Mucosa of rectum (tissue), 2 donors: ENCODE measurements around the gene TGM2.
A peak's percentile ranks its signal among the peaks of the same experiment; 100 is the strongest.

Experiments used
- H3K27ac ChIP-seq, 2 donors: one replicate each; pipeline ENCODE4 v1.7.0; 2013; ENCODE audit warnings: inconsistent platforms in 2 of 2, low read depth in 2 of 2, low read length in 2 of 2
- H3K27me3 ChIP-seq, 2 donors: one replicate each; pipeline ENCODE4 v1.7.0; 2013; ENCODE audit warnings: low read length in 2 of 2; ENCODE audit not compliant: control insufficient read depth in 2 of 2, insufficient read depth in 2 of 2
- H3K36me3 ChIP-seq, 2 donors: one replicate each; pipeline ENCODE4 v1.7.0; 2013; ENCODE audit warnings: low read length in 2 of 2; ENCODE audit not compliant: control insufficient read depth in 2 of 2, insufficient read depth in 2 of 2
- H3K4me1 ChIP-seq, 2 donors: one replicate each; pipeline ENCODE4 v1.7.0; 2013; ENCODE audit warnings: low read length in 2 of 2, mild to moderate bottlenecking in 1 of 2; ENCODE audit not compliant: control insufficient read depth in 2 of 2, insufficient read depth in 2 of 2
- H3K4me3 ChIP-seq, 2 donors: one replicate each; pipeline ENCODE4 v1.7.0; 2013; ENCODE audit warnings: low read length in 2 of 2
- H3K9ac ChIP-seq, 2 donors: one replicate each; pipeline ENCODE4 v1.7.0; 2013; ENCODE audit warnings: low read length in 2 of 2, low read depth in 1 of 2, mild to moderate bottlenecking in 1 of 2
- H3K9me3 ChIP-seq, 2 donors: one replicate each; pipeline ENCODE4 v1.7.0; 2013; ENCODE audit warnings: low read length in 2 of 2; ENCODE audit not compliant: control insufficient read depth in 2 of 2
- donor health status: healthy.
- donor health status: Normal muscosa, but diverticular disease.

Gene TGM2

DNA sequence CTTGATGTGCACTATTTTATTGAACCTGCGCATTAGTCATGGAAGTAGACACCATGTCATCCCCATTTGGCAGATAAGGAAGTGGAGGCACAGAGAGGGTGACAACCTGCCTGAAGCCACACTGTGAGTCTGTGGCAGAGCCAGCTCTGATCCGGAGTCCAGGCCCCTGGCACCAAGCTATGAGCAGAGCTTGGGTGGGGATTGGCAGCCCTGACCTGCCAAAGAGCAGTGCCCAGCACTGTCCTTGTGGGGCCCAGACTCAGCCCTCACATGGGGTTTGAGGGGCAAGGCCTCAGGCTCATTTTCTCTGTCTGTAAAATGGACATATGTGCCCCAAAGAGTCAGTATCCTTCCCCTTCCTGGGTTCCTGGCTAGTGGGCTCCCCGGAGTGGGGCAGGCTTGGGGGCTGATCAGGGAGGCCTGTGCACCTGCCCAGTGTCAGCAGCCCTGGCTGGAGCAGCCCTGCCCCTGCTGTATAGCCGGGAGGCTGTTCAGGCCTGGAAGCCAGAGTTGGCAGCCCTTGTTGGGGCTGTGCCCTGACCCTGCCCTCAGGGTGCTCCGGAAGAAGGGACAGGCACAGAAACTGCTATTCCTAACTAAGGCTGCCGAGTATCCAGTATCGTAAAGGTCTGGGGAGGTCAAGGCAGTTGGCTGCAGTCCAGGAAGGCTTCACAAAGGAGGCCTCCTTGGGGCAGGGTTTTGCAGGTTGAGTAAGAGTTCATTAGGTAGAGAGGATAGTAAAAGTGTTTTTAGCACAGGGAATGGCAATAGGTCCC is 38.7 kb downstream of the TGM2 start:
- Histone ChIP-seq H3K9ac (no peak overlapping the region), H3K9me3 (no peaks in the 10 kb centered on the region), H3K27ac (peak overlapping the region in 1 of 2 donors; percentile 38), H3K4me3 (no peak overlapping the region), H3K4me1 (peaks cover 6 to 8% of the 10 kb centered on the region in 2 donors), H3K27me3 (no peaks in the 10 kb centered on the region), H3K36me3 (no peaks in the 10 kb centered on the region)

DNA sequence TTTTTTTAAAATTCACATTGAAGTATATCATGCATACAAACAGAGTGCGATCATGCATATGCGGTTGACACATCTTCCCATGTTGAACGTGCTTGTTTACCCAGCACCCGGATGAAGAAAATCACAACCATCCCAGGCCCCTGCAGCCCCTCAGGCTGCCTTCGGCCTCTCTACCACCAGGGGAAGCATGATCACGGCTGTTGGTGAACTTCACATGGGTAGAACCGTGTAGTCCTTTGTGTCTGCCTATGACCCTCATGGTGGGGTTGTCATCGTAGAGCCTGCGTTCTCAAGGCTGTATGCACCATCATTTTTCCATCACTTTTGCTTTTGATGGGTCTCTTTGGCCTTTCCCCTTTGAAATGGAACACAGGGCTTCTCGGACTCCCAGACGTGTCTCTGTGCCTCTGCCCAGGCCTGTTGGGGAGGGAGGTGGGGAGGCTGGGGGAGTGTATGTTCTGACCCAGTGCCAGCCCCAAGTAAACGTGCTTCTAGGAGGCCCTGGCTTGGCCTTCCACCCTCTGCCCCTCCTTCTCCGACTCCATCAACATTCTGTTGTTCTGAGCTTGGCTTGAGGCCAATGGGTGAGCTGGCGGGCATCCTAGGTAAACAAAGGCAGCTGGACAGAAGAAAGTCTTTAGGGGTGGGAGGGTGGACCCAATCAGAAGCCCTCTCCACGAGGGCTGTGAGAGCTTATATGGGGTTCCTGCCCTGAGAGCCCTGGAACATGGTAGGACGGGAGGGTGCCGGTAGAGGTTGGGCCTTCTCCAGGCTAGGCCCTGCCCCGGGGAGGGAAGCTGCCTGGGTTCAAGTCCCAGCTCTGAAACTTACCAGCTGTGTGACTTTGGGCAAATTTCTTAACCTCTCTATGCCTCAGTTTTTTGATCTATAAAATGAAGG is 39.7 kb downstream of the TGM2 start:
- Histone ChIP-seq H3K4me1 (peaks cover 6 to 8% of the 10 kb centered on the region in 2 donors), H3K9ac (no peak overlapping the region), H3K27ac (peak overlapping the region in 1 of 2 donors; percentile 38)

DNA sequence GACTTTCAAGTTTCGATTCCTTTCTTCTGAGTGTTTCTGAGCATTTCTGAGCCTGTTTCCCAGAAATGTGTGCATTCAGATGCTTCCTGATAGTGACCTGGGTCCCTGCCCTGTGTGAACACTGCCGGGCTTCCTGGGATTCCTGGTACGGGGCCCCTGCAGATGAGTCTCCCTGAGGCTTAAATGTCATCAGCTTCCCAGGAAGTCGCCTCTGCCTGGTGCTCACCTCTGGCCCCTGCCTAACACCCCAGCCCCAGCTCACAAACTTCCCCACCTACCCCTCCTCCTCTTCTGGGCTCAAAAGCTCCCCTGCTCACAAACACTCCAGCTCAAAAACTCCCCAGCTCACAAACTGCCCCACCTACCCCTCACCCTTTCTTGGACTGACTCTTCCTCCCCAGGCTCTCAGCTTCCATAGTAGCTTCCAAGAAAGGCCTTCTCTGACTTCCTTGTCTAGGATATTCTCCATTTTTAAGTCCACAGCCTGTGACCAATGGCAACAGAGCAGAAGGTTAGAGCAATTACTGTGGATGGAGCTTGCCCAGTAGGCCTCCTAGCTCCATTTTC is 42.0 kb downstream of the TGM2 start:
- H3K4me3 ChIP-seq, result no peak overlapping the region
- H3K4me1 ChIP-seq, result peaks cover 6 to 8% of the 10 kb centered on the region in 2 donors
- peak overlapping the region in 1 of 2 donors; percentile 25 for H3K27ac ChIP-seq
- no peak overlapping the region for H3K9ac ChIP-seq
- no peaks in the 10 kb centered on the region for H3K36me3 ChIP-seq
- no peaks in the 10 kb centered on the region for H3K9me3 ChIP-seq
- no peaks in the 10 kb centered on the region for H3K27me3 ChIP-seq

More for the DNA sequence above, 39.7 kb downstream of the TGM2 start:
- Histone ChIP-seq H3K9me3 (no peaks in the 10 kb centered on the region), H3K36me3 (no peaks in the 10 kb centered on the region), H3K27me3 (no peaks in the 10 kb centered on the region), H3K4me3 (no peak overlapping the region)

DNA sequence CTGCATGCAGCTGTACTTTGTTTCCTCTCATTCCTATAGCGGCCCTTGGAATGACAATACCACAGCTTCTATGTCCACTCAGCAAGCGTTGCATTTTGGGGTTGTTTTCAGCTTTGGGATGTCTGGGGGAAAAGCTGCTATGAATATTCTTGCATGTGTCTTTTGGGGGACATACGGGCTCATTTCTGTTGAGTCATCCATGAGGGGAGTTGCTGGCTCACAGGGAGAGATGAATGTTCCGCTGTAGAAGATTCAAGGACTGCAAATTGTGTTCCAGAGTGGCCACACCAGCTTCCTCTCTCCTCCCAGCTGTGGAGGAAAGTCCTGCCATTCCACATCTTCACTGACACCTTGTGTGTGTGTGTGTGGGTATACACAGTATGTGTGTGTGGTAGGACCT is 43.3 kb downstream of the TGM2 start:
- H3K36me3 ChIP-seq, result no peaks in the 10 kb centered on the region
- H3K9ac ChIP-seq, result no peak overlapping the region
- peaks cover 6 to 8% of the 10 kb centered on the region in 2 donors for H3K4me1 ChIP-seq
- H3K4me3 ChIP-seq, result no peak overlapping the region
- no peaks in the 10 kb centered on the region for H3K9me3 ChIP-seq
- H3K27me3 ChIP-seq, result no peaks in the 10 kb centered on the region
- no peak overlapping the region for H3K27ac ChIP-seq

DNA sequence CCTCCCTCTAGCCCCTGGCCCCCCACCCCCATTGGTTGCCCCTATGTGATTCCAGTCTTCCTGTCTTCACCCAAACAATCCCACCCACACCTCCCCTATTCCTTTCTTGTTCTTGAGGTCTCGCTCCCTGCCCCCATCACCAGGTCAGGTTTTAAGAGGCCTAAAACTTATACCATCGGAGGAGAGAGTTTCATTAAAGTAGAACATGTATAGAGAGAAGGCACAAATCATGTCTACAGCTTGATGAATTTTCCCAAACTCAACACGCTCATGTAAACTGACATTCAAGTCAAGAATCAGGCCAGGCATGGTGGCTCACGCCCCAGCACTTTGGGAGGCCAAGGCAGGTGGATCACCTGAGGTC is 44.5 kb downstream of the TGM2 start:
- Histone ChIP-seq H3K9me3 (no peaks in the 10 kb centered on the region), H3K27ac (no peak overlapping the region), H3K9ac (no peak overlapping the region), H3K27me3 (no peaks in the 10 kb centered on the region), H3K4me3 (no peak overlapping the region), H3K36me3 (no peaks in the 10 kb centered on the region), H3K4me1 (peaks cover 1 to 6% of the 10 kb centered on the region in 2 donors)

DNA sequence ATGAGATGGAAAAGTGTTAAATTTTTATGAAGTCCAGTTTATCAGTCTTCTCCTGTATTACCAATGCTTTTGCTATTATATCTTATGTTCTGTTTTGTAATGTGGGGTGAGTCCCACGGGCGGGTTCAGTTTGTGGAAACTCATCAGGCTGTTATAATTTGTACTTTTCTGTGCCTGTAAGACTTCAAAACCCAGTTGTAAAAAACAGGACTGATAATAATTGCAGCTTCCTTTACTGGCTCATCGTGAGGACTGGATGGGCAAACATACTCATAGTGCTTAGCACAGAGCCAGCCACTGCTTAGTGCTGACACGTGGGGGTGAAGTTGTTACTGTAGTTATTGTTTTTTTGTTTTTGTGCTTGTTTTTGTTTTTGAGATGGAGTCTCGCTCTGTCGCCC is 45.6 kb downstream of the TGM2 start:
- Histone ChIP-seq H3K4me1 (no peaks in the 10 kb centered on the region), H3K36me3 (no peaks in the 10 kb centered on the region), H3K9ac (no peak overlapping the region), H3K27ac (no peak overlapping the region), H3K4me3 (no peak overlapping the region), H3K27me3 (no peaks in the 10 kb centered on the region), H3K9me3 (no peaks in the 10 kb centered on the region)

DNA sequence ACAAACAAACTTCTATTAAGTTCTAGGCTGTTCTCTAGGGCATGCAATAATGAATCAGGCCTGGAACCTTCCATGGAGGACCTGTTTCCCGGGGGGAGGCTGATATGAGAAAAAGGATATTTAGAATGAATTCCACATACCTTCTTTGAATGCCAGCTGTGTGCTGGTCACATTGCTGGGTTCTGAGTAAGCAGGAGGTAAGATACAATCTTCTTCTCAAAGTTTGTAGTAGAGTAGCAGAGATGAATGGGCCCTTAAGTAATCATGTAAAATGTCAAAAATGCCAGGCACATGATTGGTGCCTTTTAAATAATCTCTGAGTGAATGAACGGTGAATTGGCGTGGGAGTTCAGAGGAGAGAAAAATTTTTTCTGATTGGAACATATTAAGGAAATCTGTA is 47.4 kb downstream of the TGM2 start:
- no peaks in the 10 kb centered on the region for H3K9me3 ChIP-seq
- H3K4me1 ChIP-seq, result peaks cover 0 to 3% of the 10 kb centered on the region in 2 donors
- no peak overlapping the region for H3K4me3 ChIP-seq
- no peaks in the 10 kb centered on the region for H3K36me3 ChIP-seq
- no peak overlapping the region for H3K27ac ChIP-seq
- peaks cover 0 to 2% of the 10 kb centered on the region in 2 donors for H3K27me3 ChIP-seq
- no peak overlapping the region for H3K9ac ChIP-seq

DNA sequence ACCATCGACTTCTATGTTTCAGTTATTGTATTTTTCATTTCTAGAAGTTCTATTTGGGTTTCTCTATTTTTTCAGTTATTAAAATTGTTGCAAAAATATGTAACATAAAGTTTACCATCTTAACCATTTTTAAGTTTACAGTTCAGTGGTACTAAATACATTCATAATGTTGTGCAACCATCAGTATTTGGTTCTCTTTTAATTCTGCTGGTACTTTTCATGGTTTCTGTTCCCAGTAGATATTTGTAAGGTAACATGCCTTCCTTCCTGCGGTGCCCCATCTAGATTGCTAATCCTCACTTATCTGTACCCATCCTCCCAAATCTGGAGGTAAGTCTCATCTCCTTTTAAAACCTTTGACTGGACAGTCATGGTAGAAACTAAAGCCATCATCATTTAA is 47.9 kb downstream of the TGM2 start:
- no peak overlapping the region for H3K9ac ChIP-seq
- peaks cover 0 to 2% of the 10 kb centered on the region in 2 donors for H3K27me3 ChIP-seq
- H3K36me3 ChIP-seq, result no peaks in the 10 kb centered on the region
- no peaks in the 10 kb centered on the region for H3K9me3 ChIP-seq
- H3K4me1 ChIP-seq, result peaks cover 0 to 3% of the 10 kb centered on the region in 2 donors
- H3K4me3 ChIP-seq, result no peak overlapping the region
- H3K27ac ChIP-seq, result no peak overlapping the region

DNA sequence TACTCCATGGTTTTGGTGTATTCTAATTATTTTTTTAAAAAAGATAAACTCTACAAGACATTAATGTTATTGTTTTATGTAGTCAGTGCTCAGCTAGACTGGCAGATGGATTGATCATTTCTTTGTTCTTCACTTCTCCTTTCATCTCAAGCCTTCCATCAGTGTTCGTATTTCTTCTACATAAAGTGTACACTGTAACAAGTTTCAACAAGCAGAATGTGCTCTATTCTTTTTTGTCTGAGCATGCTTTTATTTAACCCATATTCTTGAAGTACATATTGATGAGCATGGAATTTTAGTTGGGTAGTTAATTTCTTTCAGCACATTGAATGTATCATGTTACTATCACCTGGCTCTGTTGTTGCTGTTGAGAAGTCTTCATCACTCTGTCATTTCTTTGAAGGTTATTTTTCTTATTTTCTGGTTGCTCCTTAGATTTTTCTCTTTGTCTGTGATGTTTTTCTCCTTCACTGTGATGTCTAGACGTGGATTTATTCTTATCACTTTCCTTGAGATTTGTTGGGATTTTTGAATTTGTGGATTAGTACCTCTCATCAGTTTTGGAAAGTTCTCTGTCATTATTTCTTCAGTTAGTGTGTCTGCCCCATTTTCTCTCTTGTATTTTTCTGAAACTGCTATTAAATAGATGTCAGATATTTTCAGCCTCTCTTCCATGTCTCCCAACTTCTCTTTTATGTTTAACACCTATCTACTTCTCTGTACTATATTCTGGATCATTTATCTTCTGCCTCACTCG is 48.5 kb downstream of the TGM2 start:
- Histone ChIP-seq H3K27ac (no peak overlapping the region), H3K4me3 (no peak overlapping the region), H3K36me3 (no peaks in the 10 kb centered on the region), H3K27me3 (peaks cover 2 to 4% of the 10 kb centered on the region in 2 donors), H3K4me1 (peaks cover 0 to 3% of the 10 kb centered on the region in 2 donors), H3K9me3 (no peaks in the 10 kb centered on the region), H3K9ac (no peak overlapping the region)
